ENCODE data around the gene ICA1L. TPM values are rescaled to one million over a fixed set of nuclear protein-coding genes. Genes with fewer than 3 reads are reported as not detected.
"Not testable (repeated sequence)": the region's sequence is repeated elsewhere in the genome, so short reads cannot be mapped to it uniquely, and the experiment has no call there.

The ICA1L gene
- total RNA-seq, 1 donor from 2014 or later, result 10.2 TPM

DNA sequence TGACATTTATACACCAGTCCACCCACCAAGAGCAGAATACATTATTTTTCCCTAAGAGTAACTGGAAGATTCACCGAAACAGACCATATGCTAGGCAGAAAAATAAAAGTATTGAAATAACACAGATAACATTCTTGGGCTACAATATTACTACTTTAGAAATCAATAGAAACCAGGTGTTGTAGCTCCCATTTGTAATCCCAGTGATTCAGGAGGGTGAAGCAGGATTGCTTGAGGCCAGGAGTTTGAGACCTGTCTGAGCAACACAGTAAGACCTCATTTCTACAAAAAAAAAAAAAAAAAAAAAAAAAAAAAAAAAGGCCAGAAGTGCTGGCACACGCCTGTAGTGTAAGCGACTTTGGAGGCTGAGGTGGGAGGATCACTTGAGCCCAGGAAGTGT lies 9.6 kb downstream of the ICA1L start:
- Mint-ChIP-seq H3K9me3 (no peaks in the 10 kb centered on the region), H3K27me3 (no peaks in the 10 kb centered on the region), H3K4me3 (no peak overlapping the region), H3K36me3 (ENCODE audit: low read depth) (no peaks in the 10 kb centered on the region), H3K27ac (no peak overlapping the region), H3K4me1 (no peaks in the 10 kb centered on the region)
- POLR2A ChIA-PET, result interaction anchor here (0.9 to 1.0 kb wide), 2 partner anchors 9 to 10 kb away, joined by 3 to 6 read pairs; partner anchors contain the start of gene ICA1L
- CTCF ChIA-PET, result no interaction called here
- TF ChIP-seq, protein P1, sequence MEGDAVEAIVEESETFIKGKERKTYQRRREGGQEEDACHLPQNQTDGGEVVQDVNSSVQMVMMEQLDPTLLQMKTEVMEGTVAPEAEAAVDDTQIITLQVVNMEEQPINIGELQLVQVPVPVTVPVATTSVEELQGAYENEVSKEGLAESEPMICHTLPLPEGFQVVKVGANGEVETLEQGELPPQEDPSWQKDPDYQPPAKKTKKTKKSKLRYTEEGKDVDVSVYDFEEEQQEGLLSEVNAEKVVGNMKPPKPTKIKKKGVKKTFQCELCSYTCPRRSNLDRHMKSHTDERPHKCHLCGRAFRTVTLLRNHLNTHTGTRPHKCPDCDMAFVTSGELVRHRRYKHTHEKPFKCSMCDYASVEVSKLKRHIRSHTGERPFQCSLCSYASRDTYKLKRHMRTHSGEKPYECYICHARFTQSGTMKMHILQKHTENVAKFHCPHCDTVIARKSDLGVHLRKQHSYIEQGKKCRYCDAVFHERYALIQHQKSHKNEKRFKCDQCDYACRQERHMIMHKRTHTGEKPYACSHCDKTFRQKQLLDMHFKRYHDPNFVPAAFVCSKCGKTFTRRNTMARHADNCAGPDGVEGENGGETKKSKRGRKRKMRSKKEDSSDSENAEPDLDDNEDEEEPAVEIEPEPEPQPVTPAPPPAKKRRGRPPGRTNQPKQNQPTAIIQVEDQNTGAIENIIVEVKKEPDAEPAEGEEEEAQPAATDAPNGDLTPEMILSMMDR (IDR thresholded peaks at IDR 0.05), result no peak
- DNase-seq, result no peak
- ATAC-seq (ENCODE audit: low read depth), result no peak
- intact Hi-C loops (cut with micrococcal nuclease), result no loop called here

DNA sequence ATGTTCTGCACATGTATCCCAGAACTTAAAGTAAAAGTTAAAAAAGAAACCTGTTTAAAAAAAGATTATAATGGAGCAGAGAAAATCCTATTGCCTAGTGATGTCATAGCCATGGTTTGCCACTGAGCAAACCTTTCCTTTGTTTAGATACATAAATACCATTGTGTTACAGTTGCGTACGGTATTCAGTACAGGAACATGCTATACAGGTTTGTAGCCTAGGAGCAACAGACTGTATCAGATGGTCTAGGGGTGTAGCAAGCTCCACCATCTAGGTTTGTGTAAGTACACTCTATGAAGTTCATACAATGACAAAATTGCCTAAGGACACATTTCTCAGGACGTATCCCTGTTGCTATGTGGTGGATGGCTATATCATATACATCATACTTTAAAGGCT lies 13.0 kb downstream of the ICA1L start:
- no peaks in the 10 kb centered on the region for H3K27me3 Mint-ChIP-seq
- intact Hi-C loops (cut with micrococcal nuclease), result no loop called here
- TF ChIP-seq, protein P1 (IDR thresholded peaks at IDR 0.05), result no peak
- POLR2A ChIA-PET, result no interaction called here
- no peak overlapping the region for H3K4me3 Mint-ChIP-seq
- H3K27ac Mint-ChIP-seq, result no peak overlapping the region
- CTCF ChIA-PET, result no interaction called here
- peaks cover 2% of the 10 kb centered on the region for H3K36me3 Mint-ChIP-seq (ENCODE audit: low read depth)
- H3K4me1 Mint-ChIP-seq, result no peaks in the 10 kb centered on the region
- ATAC-seq (ENCODE audit: low read depth), result no peak
- no peak for DNase-seq
- H3K9me3 Mint-ChIP-seq, result no peaks in the 10 kb centered on the region

DNA sequence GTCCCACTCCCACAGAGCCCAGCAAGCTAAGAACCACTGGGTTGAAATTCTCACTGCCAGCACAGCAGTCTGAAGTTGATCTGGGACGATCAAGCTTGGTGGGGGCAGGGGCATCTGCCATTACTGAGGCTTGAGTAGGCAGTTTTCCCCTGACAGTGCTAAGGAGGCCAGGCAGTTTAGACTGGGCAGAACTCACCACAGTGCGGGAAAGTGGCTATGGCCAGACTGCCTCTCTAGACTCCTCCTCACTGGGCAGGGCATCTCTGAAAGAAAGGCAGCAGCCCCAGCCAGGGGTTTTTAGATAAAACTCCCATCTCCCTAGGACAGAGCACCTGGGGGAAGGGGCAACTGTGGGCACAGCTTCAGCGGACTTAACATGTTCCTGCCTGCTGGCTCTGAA lies 22.2 kb downstream of the ICA1L start:
- CTCF ChIA-PET, result interaction anchor here (1.1 kb wide), 1 partner anchor 12 kb away, joined by 3 read pairs; no protein-coding TSS in a partner anchor

DNA sequence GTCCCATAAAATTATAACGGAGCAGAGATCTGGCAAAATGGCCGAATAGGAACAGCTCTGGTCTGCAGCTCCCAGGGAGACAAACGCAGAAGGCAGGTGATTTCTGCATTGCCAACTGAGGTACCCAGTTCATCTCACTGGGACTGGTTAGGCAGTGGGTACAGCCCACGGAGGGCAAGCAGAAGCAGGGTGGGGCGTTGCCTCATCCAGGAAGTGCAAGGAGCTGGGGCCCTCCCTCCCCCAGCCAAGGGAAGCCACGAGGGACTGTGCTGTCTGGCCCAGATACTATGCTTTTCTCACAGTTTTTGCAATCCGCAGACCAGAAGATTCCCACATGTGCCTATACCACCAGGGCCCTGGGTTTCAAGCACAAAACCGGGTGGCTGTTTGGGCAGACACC lies 22.8 kb downstream of the ICA1L start:
- peaks cover 2% of the 10 kb centered on the region for H3K36me3 Mint-ChIP-seq (ENCODE audit: low read depth)
- DNase-seq (no peak), ATAC-seq (ENCODE audit: low read depth) (peak; percentile 61)
- no peaks in the 10 kb centered on the region for H3K9me3 Mint-ChIP-seq
- H3K4me3 Mint-ChIP-seq, result peak overlapping the region; percentile 46
- H3K27ac Mint-ChIP-seq, result peak overlapping the region; percentile 77
- TF ChIP-seq, protein P1 (IDR thresholded peaks at IDR 0.05), result no peak
- peaks cover 23% of the 10 kb centered on the region for H3K4me1 Mint-ChIP-seq
- no peaks in the 10 kb centered on the region for H3K27me3 Mint-ChIP-seq
- CTCF ChIA-PET, result interaction anchor here (1.1 kb wide), 1 partner anchor 11 kb away, joined by 3 read pairs; no protein-coding TSS in a partner anchor
- intact Hi-C loops (cut with micrococcal nuclease), result loop anchor here (1.0 kb wide), 2 partner anchors 22 to 62 kb away; partner anchors contain the start of genes ICA1L and WDR12
- POLR2A ChIA-PET, result interaction anchor here (0.7 to 2.5 kb wide), 4 partner anchors 22 to 269 kb away, joined by 3 to 15 read pairs (median 4); partner anchors contain the start of genes FAM117B and WDR12

More for the DNA sequence above, 22.2 kb downstream of the ICA1L start:
- H3K9me3 Mint-ChIP-seq; H3K27me3 Mint-ChIP-seq; ATAC-seq (ENCODE audit: low read depth); DNase-seq; intact Hi-C loops (cut with micrococcal nuclease); H3K36me3 Mint-ChIP-seq (ENCODE audit: low read depth): not testable (repeated sequence)
- peak overlapping the region; percentile 32 for H3K4me3 Mint-ChIP-seq
- H3K4me1 Mint-ChIP-seq, result peaks cover 23% of the 10 kb centered on the region
- POLR2A ChIA-PET, result interaction anchor here (0.7 to 2.5 kb wide), 3 partner anchors 21 to 268 kb away, joined by 3 to 15 read pairs (median 4); partner anchors contain the start of gene FAM117B
- peak overlapping the region; percentile 77 for H3K27ac Mint-ChIP-seq

DNA sequence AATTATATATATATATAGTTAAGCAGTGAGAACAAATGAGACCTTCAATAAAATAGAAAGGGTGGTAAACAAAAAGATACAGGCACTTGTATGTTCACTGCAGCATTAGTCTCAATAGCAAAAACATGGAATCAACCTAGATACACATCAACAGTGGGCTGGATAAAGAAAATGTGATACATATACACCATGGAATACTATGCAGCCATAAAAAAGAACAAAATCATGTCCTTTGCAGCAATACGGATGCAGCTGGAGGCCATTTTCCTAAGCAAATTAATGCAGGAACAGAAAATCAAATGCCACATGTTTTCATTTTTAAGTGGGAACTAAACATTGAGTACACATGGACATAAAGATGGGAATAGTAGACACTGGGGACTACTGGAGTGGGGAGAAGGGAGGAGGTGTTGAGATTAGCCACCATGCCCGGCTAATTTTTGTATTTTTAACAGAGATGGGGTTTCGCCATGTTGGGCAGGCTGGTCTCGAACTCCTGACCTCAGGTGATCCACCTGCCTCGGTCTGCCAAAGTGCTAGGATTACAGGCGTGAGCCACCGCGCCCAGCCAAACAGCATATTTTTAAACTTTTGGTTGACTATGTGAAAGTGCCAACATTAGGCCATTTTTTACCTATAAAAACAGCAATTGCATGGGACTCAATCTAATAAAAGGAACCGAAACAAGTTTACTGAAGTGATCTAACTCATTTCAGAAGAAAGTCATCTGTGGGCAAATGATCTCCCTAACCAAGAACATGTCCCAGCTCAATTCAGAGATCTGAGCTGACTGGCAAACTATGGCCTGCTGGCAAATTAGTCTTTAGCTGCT lies 23.7 kb downstream of the ICA1L start:
- Mint-ChIP-seq H3K4me1 (peaks cover 23% of the 10 kb centered on the region), H3K36me3 (ENCODE audit: low read depth) (no peaks in the 10 kb centered on the region), H3K9me3 (peaks cover 5% of the 10 kb centered on the region), H3K27ac (peak overlapping the region; percentile 80), H3K27me3 (no peaks in the 10 kb centered on the region), H3K4me3 (no peak overlapping the region)
- TF ChIP-seq, protein P1 (IDR thresholded peaks at IDR 0.05), result no peak
- ATAC-seq (ENCODE audit: low read depth) (peak; percentile 87), DNase-seq (no peak)
- CTCF ChIA-PET, result interaction anchor here (1.1 kb wide), 1 partner anchor 10 kb away, joined by 3 read pairs; no protein-coding TSS in a partner anchor
- POLR2A ChIA-PET, result interaction anchor here (1.4 to 2.5 kb wide), 3 partner anchors 23 to 213 kb away, joined by 3 to 15 read pairs (median 4); partner anchors contain the start of genes FAM117B and WDR12
- intact Hi-C loops (cut with micrococcal nuclease), result loop anchor here (1.0 kb wide), 2 partner anchors 23 to 63 kb away; partner anchors contain the start of genes ICA1L and WDR12
